NAMALWA (cell line): ENCODE measurements around the gene TBC1D2B.

Source experiments
- DNase-seq: peaks from one replicate; pipeline ENCODE4 v3.0.0-alpha.2; 2015; ENCODE audit warnings: low spot score

TBC1D2B gene

DNA sequence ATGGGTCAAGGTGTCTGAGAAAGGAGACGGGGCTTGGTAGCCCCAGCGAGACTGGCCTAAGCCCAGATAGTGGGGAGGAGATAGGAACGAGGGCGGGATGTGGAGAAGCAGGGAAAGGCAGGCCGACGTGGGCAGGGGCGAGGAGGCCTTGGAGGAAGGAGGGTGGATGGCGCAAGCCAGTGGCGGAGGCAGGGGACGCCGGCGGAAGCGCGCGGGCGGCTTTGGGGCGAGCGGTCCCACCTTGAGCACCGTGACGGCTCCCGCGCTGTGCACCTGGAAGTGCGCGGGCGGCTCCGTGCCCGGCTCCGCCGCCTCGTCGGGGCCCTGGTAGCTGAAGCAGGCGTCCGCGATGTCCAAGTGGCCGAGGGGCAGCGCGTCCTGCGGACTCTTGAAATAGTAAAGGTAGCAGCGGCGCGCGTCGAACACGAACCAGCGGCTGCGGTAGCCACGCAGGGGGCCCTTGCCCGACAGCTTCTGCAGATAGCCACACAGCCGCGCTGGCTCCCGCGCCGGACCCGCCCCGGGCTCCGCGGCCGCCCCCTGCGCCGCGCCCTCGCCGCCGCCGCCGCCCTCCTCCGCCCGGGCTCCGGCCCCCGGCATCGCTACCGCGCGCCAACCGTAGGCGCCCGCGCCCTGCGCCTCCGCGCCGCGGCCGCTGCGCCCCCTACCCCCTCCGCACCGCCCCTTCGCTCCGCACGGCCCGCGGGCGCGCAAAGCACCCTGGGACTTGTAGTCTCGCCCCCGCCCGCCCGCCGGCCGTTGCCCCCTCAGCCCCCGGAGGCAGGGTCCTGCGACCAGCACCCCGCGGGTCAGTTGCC lies at the start of gene TBC1D2B:
Gene TBC1D2B, minus strand, starts transcription at position 659 of the 818 bp plus-strand sequence. Its CDS starts 59 bp downstream, at position 600.
- peak; percentile 64 for DNase-seq

DNA sequence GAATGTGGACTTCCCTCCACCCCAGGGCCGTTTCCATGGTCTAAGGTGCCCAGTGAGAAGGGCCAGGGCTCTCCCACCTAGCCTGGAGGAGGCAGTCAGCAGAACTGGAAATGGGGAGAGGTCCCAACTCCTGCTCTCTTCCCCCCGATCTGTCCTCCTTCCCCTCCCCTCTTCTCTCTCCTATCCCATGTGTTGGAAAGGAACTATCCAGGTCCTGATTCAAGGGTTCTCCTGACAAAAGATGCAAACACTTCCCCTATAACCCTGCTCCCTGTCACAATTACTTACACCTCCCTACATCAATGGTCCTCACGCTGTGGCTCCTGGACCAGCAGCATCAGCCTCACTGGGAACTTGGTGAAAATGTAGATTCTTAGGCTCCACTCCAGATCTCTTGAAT lies 47.8 kb upstream of the TBC1D2B start:
- DNase-seq: no peak

DNA sequence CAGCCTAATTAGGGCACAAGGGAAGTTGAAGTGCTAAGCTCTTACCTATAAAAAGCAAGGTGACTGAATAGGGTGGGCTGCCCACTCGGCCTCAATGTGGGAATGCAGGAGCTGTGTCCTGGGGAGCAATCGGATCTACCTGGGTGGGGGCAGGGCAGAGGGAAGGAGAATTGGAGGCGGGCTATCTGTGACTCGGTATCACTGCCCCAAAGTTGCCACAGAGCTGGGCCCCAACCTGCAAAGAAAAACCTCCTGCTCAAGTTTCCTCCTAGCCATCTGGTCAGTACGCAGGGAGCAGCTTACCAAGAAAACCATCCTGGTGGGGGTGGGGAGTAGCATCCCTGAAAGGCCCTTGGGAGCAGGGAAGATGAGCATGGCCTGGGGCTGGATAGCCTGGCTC lies 43.0 kb upstream of the TBC1D2B start:
- DNase-seq: no peak

DNA sequence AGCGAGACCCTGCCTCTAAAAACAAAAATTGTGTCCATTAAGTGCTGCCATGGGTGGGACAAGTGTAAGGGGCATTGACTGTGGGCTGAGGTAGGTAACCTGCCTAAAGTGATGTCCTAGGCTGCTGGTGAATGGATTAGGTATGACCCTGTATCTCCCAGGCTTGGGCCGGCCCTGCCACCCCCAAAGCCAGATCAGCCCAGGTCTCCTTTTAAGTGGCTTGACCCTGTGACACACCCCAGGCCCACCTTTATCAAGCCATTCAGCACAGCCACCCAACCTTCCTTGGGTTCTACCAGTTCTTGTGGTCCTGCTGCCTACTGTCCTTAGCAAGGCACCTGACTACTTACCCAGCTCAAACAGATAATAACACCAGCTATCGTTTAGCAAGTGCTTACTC lies 35.0 kb upstream of the TBC1D2B start:
- no peak for DNase-seq

DNA sequence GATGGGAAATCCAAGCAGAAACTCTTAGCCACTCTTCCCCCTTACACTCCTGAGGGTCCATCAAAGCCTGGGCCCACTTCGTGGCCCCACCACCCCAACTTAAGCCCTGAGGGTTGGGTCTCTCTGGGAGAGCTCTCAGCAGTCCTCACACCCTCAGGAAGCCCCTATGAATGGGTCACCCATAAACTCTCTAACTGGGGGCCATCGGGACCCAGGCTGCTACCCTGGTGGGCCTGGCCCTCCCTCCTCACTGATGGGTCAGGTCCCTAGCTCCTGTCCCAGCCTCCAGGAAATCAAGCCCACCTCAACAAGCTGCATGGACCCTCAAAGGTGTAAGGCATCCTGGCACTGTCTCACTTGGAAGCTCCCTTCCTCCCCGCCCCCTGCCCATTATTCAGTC lies 34.3 kb upstream of the TBC1D2B start:
- no peak for DNase-seq

DNA sequence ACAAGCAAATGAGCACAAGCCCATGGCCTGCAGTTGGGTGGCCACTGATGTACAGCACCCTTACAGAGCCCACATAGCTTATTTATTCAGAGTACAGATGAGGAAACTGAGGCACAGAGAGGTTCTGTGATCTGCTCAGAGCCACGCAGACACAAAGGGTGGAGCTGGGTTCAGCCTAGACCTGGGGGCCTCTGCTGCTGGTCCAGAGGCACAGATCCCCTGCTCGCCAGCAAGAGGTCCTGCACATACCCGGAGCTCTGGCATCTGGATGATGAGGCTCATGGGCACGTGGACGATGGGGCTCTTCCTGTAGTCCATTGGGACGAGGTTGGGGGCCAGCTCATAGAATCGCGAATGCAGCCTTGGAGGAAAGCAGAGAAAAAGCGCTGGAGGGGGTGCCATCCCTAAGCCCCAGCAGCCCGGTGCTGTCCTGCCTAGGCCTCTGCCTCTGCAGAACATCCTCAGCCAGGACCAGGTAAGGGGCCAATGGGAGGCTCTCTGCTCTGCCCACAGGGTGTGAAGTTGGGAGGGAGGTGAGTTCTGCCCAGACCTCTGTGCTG lies 33.5 kb upstream of the TBC1D2B start:
- DNase-seq: no peak

DNA sequence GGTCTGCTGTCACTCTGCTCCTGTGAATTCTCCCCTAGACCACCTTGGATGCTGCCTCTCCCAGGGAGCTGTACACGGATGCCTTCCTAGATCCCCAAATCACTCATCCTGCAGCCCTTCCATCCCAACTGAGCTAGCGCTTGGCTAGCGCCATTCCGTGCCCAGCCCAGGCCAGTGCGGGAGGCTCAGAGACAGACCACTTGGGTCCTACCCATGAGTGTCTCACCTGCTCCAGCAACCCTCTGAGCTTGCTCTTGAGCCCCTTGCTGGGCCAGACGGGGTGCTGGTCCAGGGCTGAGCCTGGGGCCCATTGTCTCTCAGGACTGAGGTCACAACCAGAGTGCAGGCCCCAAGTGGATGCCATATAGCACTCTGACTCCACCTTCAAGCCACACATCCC lies 32.6 kb upstream of the TBC1D2B start:
- no peak for DNase-seq

DNA sequence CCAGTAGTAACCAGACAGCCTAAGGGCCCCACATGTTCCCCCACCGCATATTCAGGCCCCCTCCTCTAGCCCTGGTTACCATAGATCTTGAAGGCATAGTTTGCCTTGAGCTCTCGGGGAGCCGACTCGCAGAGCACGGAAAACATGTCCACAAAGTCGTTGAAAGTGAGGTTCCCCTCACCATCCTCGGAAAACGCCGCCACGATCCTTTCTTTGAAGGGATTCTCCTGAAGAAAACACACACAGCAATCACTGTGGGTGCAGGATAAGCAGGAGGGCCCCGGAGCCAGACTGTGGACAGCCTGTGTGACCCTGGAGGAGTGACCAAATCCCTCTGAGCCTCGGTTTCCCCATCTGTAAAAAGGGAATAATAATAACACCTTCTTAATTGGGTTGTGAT lies 31.6 kb upstream of the TBC1D2B start:
- DNase-seq: no peak

DNA sequence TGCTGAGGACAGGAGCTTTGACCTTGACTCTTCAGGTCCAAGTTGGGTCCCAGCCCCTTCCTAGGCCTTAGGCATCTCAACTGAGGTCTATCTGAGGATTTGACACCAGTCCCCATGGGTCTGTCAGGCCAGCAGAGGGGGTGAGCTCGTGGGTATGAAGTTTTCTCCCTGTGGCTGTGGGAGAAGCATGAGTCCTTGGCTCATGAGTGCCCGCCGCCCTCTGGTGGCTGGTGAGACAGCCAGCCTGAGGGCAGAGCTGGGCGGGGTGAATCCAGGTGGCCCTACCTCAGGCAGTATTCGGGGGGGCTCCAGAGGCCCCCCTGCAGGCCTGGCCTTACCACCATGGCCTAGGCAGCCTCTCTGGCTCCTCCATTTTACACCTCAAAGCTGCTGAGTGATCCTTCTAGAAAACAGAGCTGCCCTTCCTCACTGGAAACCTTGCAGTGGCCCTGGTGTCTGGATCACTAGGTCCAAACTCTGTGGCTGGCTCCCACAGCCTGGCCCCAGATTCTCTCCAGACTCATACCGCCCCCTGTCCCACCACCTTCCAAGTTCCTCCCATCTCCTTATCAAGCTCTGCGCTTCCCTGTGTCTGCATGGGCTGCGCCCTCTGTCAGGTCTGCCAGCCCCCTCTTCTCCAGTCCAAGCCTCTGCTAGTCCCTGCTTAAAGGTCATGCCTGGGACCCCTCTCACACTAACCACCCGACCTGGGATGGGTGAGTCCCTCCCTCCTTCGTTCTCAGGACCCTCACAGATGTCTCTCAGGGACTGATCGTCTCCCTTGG lies 31.0 kb upstream of the TBC1D2B start:
- peak; percentile 96 for DNase-seq

DNA sequence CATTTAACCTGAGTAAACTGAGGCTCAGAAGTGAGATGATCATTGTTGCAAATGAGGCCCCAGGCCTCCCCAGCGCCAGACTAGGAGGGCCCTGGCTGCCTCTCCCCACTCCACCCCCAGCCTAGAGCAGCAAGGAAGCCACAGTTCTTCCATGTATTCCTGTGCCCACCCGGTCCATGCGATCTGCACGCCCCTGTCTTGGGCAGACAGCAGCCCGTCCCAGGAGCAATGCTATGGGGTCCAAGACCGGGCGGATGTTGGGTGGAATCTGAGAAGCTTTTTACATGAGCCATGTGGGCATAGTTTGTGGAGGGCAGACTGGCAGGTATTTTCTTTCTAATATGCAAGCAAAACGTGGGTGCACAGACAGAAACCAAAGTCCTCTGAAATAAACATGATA lies 30.0 kb upstream of the TBC1D2B start:
- no peak for DNase-seq

DNA sequence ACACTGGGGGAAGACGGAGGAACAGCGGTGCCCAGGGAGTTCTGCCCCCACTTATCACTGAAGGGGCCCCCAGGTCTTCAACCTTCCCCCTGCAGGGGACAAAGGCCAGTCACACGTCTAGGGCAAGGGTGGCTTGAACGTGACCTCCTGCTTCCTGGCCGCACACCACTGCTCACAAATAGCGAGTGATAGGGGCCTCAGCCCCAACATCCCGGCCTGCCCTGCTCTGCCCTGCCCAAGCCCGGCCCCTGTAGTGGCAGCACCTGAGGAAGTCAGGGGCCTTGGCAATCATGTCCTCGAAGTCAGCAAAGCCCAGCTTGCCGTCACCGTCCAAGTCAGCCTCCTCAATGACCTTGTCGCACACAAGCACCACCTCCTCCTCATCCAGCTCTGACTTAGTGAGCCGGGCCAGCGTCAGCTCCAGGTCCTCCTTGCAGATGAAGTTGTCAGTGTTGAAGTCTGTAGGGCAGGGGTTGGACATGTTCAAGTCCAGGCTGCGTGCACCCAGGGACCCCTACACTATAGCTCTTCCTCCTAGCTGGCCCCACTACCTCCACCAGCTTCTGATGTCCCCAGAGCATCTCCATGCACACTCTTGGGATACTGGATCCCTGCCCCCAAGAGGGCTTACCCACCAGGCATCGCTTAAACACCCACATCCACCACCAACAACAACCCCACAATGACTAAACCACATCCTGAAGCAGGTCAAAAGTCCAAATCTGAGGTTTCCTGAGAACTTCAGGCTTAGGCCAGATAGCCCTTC lies 28.1 kb upstream of the TBC1D2B start:
- DNase-seq: no peak

DNA sequence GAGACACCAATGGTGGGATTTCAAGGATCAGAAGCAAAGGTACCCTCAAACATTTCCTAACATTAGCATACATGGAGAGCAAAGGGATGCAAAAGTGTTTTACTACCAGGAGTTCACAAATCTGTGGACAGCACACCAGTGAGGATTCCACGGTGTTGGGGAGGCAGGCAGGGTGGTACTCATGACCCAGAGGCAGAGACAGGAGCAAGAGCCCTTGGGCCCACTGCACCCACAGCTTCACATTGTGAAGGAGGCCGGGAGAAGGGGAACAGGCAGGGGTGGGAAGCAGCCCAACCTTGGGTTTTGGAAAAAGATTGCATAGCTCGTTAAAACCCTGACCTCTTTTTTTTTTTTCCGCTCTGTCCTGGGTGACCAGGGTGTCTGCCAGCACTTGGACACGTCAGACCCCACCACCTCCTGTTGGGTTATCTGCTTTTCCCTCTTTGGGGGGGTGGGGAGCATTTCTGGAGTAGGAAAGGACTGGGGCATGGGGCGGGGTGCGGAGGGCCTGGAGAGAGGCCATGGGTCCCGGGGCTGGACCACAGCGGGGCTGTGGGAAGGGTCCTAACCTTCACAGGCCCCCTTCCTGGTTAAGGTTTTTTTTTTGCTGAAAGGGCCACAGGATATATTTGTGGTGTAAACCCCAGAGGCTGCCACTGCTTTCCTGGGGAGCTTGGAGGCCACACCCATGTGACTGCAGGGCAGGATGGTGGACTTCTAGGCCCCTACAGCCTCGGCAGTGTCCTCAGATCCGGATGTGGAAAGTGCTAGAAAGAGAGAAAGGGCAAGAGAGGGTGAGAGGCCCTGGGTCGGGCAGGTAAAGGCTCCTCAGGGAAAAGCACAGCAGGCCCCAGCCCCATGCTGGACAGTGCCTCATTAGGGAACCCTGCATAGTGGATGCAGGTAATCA lies 27.3 kb upstream of the TBC1D2B start:
- no peak for DNase-seq

DNA sequence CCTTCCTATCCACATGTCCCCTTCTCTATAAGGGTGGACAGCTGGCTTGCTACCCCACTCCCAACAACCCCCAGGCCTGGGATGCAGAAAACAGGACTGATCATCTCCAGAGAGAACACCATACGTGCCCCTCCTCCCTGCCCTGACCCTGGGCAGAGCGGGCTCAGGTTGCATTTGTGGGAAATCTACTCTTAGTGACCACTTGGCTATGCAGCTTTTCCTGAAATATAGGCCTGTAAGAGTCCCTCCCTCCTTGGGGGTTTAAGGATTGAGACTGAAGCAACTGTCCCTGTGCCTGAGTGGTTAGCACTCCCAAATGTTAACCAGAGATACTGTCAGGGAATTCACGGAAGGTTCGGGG lies 26.6 kb upstream of the TBC1D2B start:
- no peak for DNase-seq

DNA sequence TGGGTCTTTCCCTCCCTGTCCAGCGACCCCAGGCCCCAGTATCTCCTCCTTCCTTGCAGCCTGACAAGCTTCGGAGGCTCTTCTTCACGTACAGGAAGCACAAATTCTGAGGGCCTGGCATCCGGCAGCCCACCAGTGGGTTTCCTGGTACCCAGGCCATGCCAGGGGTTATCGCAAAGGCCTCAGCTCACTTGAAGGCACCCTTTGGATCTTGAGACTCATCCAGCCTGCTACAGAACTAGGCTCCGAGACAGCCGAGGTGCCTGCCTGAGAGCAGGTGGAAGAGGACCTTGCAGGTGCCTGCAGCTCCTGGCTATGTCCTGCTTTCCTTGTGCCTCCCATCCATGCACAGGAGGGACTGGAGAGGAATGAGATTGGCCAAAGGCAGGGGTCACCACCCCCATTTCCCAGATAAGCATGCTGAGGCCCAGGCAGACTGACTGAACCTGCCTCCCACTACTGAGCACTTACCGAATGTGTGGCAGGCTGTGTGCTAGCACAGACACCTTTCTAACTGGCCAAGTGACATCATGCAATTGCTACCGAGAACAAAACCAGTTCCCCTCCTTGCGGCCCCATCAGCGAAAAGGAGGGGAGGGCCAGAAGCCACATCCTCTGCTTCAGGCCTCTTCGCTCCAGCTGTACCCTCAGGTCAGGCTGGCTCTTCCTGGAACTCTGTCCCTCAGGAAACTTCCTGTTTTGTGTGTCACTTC lies 26.1 kb upstream of the TBC1D2B start:
- DNase-seq: peak; percentile 29

DNA sequence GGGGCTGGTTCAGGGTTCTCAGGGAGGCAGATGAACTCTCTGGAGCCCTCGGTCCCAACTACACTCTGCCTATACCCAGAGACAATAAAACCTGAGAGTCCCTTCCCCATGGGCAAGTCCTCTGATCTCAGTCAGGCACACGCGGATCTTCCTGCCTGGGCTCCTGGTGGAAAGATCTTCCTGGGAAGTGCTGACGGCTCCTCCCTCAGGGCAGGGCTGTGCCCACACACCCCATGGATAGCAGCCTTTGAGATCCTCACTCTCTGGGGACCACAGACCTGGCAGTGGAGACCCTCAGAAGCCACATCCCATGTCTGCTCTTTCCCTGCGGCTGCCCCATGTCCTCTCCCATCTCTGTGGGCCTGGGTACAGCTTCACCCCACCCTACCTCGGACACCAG lies 25.2 kb upstream of the TBC1D2B start:
- no peak for DNase-seq

DNA sequence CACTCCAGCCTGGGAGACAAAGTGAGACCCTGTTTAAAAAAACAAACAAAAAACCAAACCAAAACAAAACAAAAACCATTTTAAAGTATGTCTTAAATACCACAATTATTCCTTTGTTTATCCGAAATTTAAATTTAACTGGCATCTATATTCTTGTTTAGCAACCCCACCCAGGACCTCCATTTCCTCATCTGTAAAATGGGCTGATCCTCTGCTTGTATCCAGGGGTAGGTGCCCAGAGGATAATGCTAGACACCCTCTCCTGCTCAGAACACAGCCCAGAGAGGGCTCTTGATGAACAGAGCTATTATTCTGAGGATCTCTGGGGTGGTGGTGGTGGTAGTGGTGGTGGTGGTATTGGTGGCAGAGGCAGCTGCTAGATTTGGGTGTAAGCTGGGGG lies 24.7 kb upstream of the TBC1D2B start:
- DNase-seq: no peak

DNA sequence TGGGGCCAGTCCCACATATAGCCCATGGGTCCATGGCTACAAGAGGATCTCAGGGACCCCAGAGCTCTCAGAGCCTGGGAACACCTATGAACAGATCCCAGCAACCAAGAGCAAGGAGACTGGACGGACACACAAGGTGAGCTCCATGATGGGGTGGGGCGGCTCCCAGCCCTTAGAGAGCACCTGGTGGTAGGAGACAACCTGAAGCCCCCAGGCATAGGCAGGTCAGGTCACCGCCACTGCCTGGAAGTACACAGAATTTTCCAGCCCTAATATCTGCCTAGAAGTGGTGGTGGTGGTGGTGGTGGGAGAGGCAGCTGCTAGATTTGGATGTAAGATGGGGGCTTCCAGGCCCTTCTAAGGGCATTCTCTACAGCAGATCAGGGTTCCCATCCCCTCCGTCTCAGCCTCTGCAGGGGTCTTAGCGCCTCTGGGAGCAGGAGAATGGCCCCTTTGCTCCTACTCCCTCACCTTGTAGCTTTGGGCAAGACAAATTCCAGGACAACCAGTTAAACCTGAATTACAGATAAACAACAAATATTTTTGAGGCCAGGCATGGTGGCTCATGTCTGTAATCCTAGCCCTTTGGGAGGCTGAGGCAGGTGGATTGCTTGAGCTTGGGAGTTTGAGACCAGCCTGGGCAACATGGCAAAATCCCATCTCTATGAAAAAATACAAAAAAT lies 24.1 kb upstream of the TBC1D2B start:
- DNase-seq: no peak

DNA sequence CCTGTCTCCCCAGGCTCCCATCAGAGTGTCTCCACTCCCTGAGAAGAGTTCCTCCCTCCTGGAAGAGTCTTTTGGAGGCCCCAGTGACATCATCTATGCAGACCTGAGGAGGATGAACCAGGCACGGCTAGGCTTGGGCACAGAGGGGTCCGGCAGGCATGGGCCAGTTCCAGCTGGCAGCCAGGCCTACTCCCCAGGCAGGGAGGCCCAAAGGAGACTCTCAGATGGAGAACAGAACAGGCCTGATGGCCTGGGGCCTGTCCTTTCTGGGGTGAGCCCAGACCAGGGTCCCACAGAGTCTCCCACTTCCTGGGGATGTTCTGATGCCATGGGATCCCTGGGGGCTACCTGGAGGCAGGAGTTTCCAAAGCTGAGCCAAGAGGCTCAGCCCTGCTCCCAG lies 23.4 kb upstream of the TBC1D2B start:
- no peak for DNase-seq

DNA sequence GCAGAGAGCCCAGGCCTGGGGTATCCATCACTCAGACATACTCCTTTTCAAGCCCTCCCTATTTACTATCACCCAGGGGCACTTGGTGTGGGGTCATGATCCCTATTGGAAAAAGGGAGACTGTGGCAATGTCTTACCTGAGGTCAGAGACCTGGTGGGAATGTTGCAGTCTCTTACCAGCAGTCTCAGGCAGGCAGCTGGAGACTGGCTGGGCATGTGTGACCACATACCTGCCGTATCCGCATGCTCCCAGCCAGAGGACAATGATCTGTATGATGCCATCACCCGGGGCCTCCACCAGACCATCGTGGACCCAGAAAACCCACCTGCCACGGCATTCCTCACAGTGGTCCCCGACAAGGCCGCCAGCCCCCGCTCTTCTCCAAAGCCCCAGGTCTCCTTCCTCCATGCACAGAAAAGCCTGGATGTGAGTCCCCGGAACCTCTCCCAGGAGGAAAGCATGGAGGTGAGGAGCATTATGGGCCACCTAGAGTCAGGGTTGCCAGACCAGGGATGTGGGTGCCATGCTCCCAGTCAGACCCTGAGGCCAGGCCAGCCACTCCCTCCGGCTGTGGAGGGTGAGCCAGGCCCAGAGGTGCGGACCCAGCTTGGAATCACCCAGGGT lies 20.7 kb upstream of the TBC1D2B start:
- DNase-seq: no peak

DNA sequence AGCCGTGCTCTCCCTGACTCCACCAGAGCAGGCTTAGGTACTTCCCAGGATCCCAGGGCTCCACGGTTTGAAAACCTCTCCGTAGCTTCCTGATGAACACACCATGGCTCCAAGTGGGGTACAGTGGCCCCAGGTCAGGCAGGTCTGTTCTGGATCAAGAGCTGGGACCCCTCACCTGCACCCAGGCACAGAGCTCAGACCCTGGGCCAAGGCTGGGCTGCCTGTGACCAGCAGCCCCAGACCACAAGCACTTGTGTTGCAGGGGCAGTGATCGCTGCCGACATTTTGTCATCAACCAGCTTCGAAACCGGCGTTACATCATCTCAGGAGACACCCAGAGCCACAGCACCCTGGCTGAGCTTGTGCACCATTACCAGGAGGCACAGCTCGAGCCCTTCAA lies 20.2 kb upstream of the TBC1D2B start:
- DNase-seq: no peak
